Measurements from ENCODE around the gene INTS6L.

DNA sequence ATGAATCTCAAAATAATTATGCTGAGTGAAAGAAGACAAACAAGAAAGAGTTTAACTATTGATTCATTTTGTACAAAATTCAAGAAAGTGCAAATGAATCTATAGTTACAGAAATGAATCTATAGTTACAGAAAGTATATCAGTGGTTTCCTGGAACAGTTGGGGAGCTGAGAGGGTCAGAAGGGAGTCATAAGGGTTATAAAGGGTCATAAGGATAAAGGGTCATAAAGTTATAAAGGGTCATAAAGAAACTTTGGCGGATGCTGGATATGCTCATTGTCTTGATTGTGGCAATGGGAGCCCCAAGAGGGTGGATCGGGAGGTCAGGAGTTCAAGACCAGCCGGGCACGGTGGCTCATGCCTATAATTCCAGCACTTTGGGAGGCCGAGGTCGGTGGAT is 26.0 kb upstream of the INTS6L start:
- TF ChIP-seq POLR2A (IDR thresholded peaks at IDR 0.05; ENCODE audit: low read length) = no peak
- TF ChIP-seq GATA1 (IDR thresholded peaks at IDR 0.05; ENCODE audit: low read depth, low read length) = no peak
